GM19328 (cell line): ENCODE measurements around the gene ZBTB47.

Experiments used
- ATAC-seq: cut with Tn5 transposase; IDR thresholded peaks from one replicate; pipeline ENCODE4 v1.9.1; 2021; ENCODE audit warnings: mild to moderate bottlenecking, moderate library complexity; ENCODE audit not compliant: unreplicated experiment

Gene ZBTB47

GRCh38 chr3:42684632-42685362 lies 31.3 kb downstream of the ZBTB47 start:
- ATAC-seq = no peak

- no peak for ATAC-seq
Observed at GRCh38 chr3:42685363-42685881, 31.9 kb downstream of the ZBTB47 start, which contains the start of gene KLHL40. KLHL40 (plus strand) TSS chr3:42685537; CDS start chr3:42685619, 82 bp downstream.

- no peak for ATAC-seq
Observed at GRCh38 chr3:42685891-42686820, 32.7 kb downstream of the ZBTB47 start.

- no peak for ATAC-seq
Observed at GRCh38 chr3:42686832-42687650, 33.5 kb downstream of the ZBTB47 start.

GRCh38 chr3:42688016-42688415 lies 34.5 kb downstream of the ZBTB47 start:
- ATAC-seq = no peak

- no peak for ATAC-seq
Observed at GRCh38 chr3:42688487-42689420, 35.3 kb downstream of the ZBTB47 start.

GRCh38 chr3:42689421-42690014 lies 36.0 kb downstream of the ZBTB47 start:
- no peak for ATAC-seq

- ATAC-seq = no peak
Observed at GRCh38 chr3:42690191-42690590, 36.7 kb downstream of the ZBTB47 start.

- no peak for ATAC-seq
Observed at GRCh38 chr3:42690766-42691680, 37.5 kb downstream of the ZBTB47 start.

GRCh38 chr3:42691816-42692666 lies 38.5 kb downstream of the ZBTB47 start:
- no peak for ATAC-seq

- no peak for ATAC-seq
Observed at GRCh38 chr3:42692667-42693529, 39.4 kb downstream of the ZBTB47 start.

GRCh38 chr3:42693530-42693930 lies 40.0 kb downstream of the ZBTB47 start:
- no peak for ATAC-seq

GRCh38 chr3:42694366-42694765 lies 40.9 kb downstream of the ZBTB47 start:
- no peak for ATAC-seq

GRCh38 chr3:42696356-42697288 lies 43.1 kb downstream of the ZBTB47 start:
- no peak for ATAC-seq

GRCh38 chr3:42697289-42698051 lies 44.0 kb downstream of the ZBTB47 start:
- no peak for ATAC-seq
